GM18951 (cell line): ENCODE measurements around the gene C2CD4B.

Experiments used
- POLR2A ChIP-seq: IDR thresholded peaks from 4 replicates; pipeline ENCODE4 v1.6.1; 2011; ENCODE audit warnings: mild to moderate bottlenecking; ENCODE audit not compliant: insufficient read length, insufficient read depth; ENCODE audit errors: extremely low read depth
- in situ Hi-C: fragments of 300-500 bp; cut with MboI; formaldehyde crosslinking; loops from one replicate; pipeline ENCODE4 v1.12.0; 2022; ENCODE audit warnings: low sequenced_read_pairs, mixed read lengths, inconsistent platforms; ENCODE audit not compliant: unreplicated experiment

C2CD4B gene

GRCh38 chr15:62165793-62166375 lies 799 bp upstream of the C2CD4B start:
- TF ChIP-seq POLR2A = no peak
- in situ Hi-C loops = no loop called here

GRCh38 chr15:62164396-62165103 lies 535 bp downstream of the C2CD4B start:
- TF ChIP-seq POLR2A = no peak
- in situ Hi-C loops = no loop called here

DNA sequence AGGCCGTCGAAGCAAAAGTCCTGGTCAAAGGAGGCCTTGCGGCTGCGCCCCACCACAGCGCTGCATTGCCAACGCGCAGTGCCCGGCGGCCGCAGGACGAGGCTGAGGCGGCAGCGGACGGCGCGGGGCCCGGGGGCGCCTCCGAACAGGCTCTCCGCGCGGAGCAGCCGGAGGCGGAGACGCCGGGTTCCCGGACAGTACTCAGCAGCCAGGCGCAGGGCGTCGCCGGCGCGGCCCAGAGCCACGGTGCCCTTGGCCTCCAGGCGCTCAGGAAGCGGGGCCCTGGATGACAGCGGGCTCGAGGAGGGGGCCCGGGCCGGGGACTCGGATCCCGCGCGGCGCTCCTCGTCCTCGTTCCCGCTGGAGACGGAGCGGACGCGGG lies 1.1 kb downstream of the C2CD4B start:
- in situ Hi-C loops = no loop called here
- no peak for TF ChIP-seq POLR2A

DNA sequence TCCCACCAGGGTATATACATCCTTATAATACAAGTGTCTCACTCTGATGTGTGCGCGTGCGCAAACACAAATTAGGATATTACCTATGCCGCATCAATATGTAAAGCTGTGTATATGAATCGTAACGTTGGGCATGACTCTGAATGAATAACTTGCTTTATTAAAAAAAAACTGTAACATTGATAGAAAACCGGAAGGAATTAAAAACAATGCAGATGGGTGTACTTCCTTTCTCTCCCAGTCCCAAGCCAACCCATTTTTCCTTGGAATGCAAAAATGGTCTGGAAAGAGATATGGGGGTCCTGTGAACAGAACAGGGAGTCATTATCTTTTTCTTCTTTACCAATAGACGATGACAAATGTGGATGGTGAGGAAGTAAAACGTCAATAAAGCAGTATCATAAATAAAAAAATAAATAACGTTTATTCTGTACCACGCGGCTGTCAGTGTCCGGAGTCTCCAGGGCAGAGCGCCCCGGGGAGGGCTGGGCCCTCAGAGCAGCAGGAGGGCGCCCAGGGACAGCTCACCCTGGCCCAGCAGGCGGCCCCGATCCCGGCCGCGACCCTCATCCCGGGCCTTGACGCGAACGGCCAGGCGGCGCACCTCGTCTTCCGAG lies 1.6 kb downstream of the C2CD4B start:
- in situ Hi-C loops = no loop called here
- no peak for TF ChIP-seq POLR2A

DNA sequence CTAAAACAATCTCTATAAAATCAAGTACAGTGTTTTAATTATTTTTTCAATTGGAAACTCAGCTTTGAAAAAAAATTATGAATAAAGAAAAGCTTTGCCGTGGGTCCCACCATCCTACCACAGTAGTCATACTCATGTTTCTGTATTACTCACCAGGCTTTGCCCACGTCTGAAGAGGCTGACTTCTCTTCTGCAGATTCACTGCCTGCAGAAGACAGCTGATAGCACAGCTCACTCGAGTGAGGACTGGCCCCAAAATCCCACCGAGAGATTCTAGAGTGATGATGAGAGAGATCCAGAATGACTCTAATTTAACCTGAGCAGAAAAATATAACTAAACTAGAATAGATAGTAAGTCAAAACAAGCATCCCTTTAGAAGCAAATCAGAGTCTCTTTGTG lies 11.9 kb downstream of the C2CD4B start:
- TF ChIP-seq POLR2A = no peak
- in situ Hi-C loops = no loop called here

DNA sequence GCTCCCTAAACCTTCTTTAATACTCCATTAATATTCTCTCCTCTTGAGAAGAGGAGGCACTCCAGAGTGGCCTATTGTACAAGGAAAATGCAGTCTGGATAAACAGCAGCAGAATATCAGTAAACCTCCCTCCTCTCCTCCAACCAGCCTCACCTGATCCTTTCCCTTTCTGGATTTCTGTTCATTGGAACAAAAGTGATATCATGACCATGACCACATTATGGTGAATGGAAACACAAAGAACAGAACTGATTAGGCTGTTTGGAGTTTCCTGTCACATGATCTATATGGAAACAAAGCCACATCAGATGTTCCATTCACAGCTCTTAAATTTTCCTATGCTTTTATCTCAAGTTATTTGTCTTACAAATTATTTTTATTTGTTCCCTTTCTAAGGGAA lies 14.6 kb downstream of the C2CD4B start:
- in situ Hi-C loops = no loop called here
- TF ChIP-seq POLR2A = no peak

GRCh38 chr15:62149729-62150128 lies 15.4 kb downstream of the C2CD4B start:
- TF ChIP-seq POLR2A = no peak
- in situ Hi-C loops = no loop called here

DNA sequence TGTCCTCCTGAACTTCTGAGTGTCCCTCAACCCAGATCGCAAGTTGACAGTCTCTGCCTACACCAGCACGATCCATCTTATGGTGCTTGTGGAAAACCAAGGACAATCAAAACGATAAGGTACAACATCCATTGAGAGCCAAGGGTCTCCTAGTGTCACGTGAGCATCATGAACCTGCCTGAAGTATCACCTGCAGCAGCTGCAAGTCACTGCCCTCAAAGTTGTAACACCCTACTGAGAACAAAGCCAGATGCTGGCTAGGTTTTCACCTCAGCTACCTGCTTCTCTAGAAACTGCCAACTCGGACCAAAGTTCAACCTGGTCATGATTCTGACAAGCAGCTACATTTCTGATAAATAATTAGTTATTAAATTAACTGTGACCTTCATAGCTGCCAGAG lies 17.5 kb downstream of the C2CD4B start:
- no peak for TF ChIP-seq POLR2A
- in situ Hi-C loops = no loop called here

- TF ChIP-seq POLR2A = no peak
- in situ Hi-C loops = no loop called here
These were observed 17.9 kb downstream of the C2CD4B start for GRCh38 chr15:62147149-62147548.

DNA sequence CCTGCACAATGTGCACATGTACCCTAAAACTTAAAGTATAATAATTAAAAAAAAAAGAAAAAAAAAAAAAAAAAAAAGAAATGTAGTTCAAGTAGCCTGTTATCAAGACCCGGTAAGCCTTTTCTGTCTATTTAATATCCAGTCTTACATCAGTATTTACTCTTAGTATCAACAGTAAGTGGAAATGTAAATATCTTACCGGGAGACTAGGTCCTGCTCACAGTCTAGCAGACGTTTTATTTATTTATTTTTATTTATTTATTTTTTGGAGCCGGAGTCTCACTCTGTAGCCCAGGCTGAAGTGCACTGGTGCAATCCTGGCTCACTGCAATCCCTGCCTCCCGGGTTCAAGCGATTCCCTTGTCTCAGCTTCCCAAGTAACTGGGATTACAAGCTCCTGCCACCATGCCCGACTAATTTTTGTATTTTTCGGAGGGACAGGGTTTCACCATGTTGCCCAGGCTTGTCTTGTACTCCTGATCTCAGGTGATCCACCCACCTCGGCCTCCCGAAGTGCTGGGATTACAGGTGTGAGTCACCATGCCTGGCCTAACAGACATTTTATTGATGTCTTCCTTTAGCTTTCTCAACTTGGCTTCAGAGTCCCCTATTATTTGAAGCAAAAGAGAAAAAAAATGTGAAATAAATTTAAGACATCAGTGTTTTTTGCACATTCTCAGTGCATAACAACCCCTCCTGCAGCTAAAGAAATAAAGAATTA lies 19.9 kb downstream of the C2CD4B start:
- in situ Hi-C loops = no loop called here
- TF ChIP-seq POLR2A = no peak

DNA sequence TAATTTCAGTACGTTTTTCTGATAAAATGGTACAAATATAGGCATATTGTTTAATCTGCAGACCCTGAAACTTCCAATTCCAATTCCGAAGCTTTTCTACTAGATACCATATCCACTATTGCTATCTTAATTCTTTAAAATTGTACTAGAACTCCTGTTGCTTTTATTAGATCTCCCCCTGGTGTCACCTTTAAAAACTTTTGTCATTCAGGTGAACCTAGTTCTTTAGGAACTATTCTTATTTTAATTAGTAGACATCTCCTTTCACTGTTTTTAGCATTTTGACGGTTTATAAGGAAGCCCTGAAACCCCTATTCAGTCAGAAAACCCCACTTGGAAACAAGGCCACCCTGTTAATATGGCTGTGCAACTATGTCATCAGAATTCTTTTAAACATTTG lies 22.3 kb downstream of the C2CD4B start:
- in situ Hi-C loops = no loop called here

GRCh38 chr15:62141643-62142588 lies 23.2 kb downstream of the C2CD4B start:
- in situ Hi-C loops = no loop called here
- TF ChIP-seq POLR2A = no peak

More for the DNA sequence above, 22.3 kb downstream of the C2CD4B start:
- TF ChIP-seq POLR2A = no peak
